HL-60 (cell line): Measurements from ENCODE around the gene POLD3.
A peak's percentile ranks its signal among the peaks of the same experiment; 100 is the strongest.

Source experiments
- DNase-seq, 2 experiments: peaks; one replicate each; pipeline ENCODE4 v3.0.0-alpha.2; 2010 to 2020; ENCODE audit warnings: low read depth in 1 of 2, low spot score in 1 of 2
- H3K27ac ChIP-seq: fragments of 250-450 bp; sonication (Bioruptor Pico); replicated peaks from 2 replicates; pipeline ENCODE4 v1.5.1; 2020; ENCODE audit warnings: mild to moderate bottlenecking, moderate library complexity
- H3K27me3 ChIP-seq: fragments of 250-450 bp; sonication (Bioruptor Pico); 2 replicates; pipeline ENCODE4 v1.5.1; 2021; ENCODE audit warnings: mild to moderate bottlenecking, moderate library complexity; ENCODE audit not compliant: insufficient read depth, poor library complexity, severe bottlenecking
- H3K4me3 ChIP-seq: replicated peaks from 2 replicates; pipeline ENCODE4 v1.5.1; 2011; ENCODE audit warnings: mild to moderate bottlenecking, control low read depth, low read length; ENCODE audit not compliant: insufficient read depth
- GABPA ChIP-seq: IDR thresholded peaks from 2 replicates; pipeline ENCODE4 v1.6.1; 2012; ENCODE audit warnings: low read depth
- POLR2AphosphoS5 ChIP-seq: IDR thresholded peaks from 2 replicates; pipeline ENCODE4 v1.6.1; 2012; ENCODE audit warnings: low read depth
- SPI1 ChIP-seq: IDR thresholded peaks from 2 replicates; pipeline ENCODE4 v1.6.1; 2012; ENCODE audit warnings: low read depth, mild to moderate bottlenecking, borderline replicate concordance
- TF ChIP-seq, protein P1 (sequence below): IDR thresholded peaks from one replicate; pipeline ENCODE4 v1.5.1; 2011; ENCODE audit warnings: low read length, control low read depth, inconsistent platforms; ENCODE audit not compliant: insufficient read depth
- TF ChIP-seq, protein P2 (sequence below): IDR thresholded peaks from 2 replicates; pipeline ENCODE4 v1.6.1; 2012; ENCODE audit warnings: low read depth; ENCODE audit not compliant: insufficient replicate concordance

POLD3 gene

DNA sequence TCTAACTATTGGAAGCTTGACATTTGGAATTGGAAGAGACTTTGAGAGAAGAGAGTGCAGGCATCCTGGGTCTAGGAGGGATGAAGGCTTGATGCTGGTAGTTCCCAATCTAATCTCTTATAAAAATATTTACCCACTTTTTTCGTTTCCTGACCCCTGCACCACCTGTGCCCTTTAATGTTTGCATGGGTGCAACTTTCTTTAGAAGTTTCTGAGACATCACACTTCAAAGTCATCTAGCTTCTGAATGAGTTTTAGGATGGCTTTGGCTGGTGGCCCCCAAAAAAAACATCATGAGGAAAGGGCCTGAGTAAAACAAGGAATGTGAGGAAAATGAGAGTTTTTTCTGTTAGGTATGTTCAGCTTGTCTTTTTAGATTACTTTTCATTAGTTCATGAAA is 1.1 kb downstream of the POLD3 start:
- Histone ChIP-seq H3K27me3 (no peaks in the 10 kb centered on the region), H3K4me3 (peak overlapping the region; percentile 100), H3K27ac (peak overlapping the region; percentile 87)
- DNase-seq: no peak
- TF ChIP-seq POLR2AphosphoS5: no peak
- TF ChIP-seq SPI1: no peak
- TF ChIP-seq, protein P1, sequence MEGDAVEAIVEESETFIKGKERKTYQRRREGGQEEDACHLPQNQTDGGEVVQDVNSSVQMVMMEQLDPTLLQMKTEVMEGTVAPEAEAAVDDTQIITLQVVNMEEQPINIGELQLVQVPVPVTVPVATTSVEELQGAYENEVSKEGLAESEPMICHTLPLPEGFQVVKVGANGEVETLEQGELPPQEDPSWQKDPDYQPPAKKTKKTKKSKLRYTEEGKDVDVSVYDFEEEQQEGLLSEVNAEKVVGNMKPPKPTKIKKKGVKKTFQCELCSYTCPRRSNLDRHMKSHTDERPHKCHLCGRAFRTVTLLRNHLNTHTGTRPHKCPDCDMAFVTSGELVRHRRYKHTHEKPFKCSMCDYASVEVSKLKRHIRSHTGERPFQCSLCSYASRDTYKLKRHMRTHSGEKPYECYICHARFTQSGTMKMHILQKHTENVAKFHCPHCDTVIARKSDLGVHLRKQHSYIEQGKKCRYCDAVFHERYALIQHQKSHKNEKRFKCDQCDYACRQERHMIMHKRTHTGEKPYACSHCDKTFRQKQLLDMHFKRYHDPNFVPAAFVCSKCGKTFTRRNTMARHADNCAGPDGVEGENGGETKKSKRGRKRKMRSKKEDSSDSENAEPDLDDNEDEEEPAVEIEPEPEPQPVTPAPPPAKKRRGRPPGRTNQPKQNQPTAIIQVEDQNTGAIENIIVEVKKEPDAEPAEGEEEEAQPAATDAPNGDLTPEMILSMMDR: no peak
- no peak for TF ChIP-seq GABPA

DNA sequence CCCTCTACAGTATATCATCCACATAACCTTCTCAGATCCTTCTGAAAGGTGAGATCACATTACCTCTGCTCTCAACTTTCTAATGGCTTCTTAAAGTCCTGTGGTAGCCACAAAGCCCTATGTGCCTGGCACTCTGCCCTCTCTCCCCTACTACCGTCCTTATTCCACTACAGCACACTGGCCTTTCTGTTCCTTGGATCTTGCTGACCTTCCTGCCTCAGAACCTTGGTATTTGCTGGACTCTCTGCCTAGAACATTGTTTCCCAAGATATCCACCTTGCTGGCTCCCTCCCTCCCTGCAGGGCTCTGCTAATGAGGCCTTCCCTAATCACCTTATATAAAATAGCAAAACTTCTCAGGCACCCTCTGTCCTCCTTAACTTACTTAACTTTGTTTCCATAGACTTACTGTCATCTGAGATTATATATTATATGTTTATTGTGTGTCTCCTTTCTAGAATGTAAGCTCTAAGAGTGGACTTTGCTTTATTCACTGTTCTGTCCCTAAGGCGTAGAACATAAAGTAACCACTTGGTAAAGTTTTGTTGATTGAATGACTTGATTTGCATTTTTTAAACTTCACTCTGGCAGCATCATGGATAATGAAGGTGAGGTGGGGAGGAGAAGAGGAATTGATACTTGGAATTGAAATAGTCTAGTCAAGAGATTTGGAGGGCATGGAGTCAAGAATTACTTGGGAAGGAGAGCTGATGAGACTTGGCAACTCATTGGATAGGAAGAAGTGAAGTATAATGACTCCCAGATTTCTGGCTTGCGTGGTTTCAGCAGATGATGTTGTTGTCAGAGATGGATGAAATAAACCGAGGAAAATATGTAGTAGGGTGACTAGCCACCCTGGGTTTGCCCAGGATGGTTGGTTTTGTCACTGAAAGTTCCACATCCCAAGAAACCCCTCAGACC is 10.5 kb downstream of the POLD3 start:
- no peak overlapping the region for H3K27ac ChIP-seq
- DNase-seq: no peak
- no peaks in the 10 kb centered on the region for H3K27me3 ChIP-seq
- TF ChIP-seq, protein P2, sequence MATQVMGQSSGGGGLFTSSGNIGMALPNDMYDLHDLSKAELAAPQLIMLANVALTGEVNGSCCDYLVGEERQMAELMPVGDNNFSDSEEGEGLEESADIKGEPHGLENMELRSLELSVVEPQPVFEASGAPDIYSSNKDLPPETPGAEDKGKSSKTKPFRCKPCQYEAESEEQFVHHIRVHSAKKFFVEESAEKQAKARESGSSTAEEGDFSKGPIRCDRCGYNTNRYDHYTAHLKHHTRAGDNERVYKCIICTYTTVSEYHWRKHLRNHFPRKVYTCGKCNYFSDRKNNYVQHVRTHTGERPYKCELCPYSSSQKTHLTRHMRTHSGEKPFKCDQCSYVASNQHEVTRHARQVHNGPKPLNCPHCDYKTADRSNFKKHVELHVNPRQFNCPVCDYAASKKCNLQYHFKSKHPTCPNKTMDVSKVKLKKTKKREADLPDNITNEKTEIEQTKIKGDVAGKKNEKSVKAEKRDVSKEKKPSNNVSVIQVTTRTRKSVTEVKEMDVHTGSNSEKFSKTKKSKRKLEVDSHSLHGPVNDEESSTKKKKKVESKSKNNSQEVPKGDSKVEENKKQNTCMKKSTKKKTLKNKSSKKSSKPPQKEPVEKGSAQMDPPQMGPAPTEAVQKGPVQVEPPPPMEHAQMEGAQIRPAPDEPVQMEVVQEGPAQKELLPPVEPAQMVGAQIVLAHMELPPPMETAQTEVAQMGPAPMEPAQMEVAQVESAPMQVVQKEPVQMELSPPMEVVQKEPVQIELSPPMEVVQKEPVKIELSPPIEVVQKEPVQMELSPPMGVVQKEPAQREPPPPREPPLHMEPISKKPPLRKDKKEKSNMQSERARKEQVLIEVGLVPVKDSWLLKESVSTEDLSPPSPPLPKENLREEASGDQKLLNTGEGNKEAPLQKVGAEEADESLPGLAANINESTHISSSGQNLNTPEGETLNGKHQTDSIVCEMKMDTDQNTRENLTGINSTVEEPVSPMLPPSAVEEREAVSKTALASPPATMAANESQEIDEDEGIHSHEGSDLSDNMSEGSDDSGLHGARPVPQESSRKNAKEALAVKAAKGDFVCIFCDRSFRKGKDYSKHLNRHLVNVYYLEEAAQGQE: no peak
- TF ChIP-seq, protein P1: no peak
- TF ChIP-seq SPI1 (no peak), GABPA (no peak), POLR2AphosphoS5 (no peak)
- H3K4me3 ChIP-seq: no peak overlapping the region

DNA sequence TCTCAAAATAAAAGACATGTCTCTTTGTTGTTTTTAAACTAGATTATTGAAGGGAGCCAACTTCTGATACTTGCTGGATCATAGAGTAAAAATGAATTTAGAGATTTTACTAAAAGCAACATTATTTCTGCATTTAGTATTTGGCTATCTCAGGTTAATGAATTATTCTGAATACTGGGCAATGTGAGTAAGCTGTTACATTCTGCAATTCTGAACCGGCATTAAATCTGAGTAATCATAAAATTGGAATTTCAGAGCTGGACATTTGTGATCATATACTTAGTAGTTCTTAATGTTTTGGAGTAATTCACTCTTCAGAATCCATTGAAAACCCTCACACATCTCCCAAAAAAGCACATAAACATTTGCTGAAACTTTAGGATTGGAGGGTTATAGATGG is 11.5 kb downstream of the POLD3 start:
- no peak overlapping the region for H3K27ac ChIP-seq
- H3K27me3 ChIP-seq: no peaks in the 10 kb centered on the region
- DNase-seq: no peak
- no peak overlapping the region for H3K4me3 ChIP-seq
- TF ChIP-seq GABPA: no peak
- TF ChIP-seq SPI1: no peak
- TF ChIP-seq POLR2AphosphoS5: no peak
- TF ChIP-seq, protein P2: no peak
- TF ChIP-seq, protein P1: no peak

DNA sequence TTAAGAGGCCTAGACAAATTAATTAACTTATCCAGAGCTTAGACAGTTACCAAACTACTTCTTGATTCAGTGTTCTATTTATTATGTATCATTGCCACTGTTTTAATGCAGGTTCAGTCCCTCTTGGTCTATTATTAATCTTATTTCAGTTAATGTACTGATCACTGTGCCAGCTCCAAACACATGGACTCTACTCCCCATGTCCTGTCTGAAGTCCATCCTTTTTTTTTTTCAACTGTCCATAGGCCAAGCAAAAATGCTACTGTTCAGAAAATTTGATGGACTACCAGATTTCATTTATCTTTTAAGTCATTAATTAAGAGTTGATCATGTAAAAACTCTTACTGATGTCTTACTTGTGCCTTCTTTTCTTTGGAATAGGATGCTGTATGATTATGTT is 11.9 kb downstream of the POLD3 start:
- H3K27me3 ChIP-seq: no peaks in the 10 kb centered on the region
- TF ChIP-seq SPI1 (no peak), GABPA (no peak), POLR2AphosphoS5 (no peak)
- TF ChIP-seq, protein P2: no peak
- TF ChIP-seq, protein P1: no peak
- H3K4me3 ChIP-seq: no peak overlapping the region
- DNase-seq: no peak
- H3K27ac ChIP-seq: no peak overlapping the region
